Caco-2 (cell line): ENCODE data around the gene BHLHE23. TPM values are rescaled to one million over a fixed set of nuclear protein-coding genes. Genes with fewer than 3 reads are reported as not detected.
"Not testable (repeated sequence)": the region's sequence is repeated elsewhere in the genome, so short reads cannot be mapped to it uniquely, and the experiment has no call there.

Experiments used
- BruUV-seq: library from RNA; stranded (reverse); fragments of 400-500 nt; replicated peaks from 2 replicates; lab custom pipeline; 2021; lab: Mats Ljungman, UMichigan
- CTCF ChIA-PET: fragments of 300-600 bp; sonication (Branson Sonifier 250); formaldehyde crosslinking; loops from one replicate; lab custom pipeline; 2022; ENCODE audit warnings: antibody characterized with exemption; lab: Charles Lee
- POLR2A ChIA-PET: fragments of 300-600 bp; sonication (Branson Sonifier 250); formaldehyde crosslinking; loops from one replicate; lab custom pipeline; 2022; ENCODE audit warnings: antibody characterized with exemption; lab: Charles Lee
- DNase-seq, 2 experiments: peaks; one replicate each; pipeline versions ENCODE4 v3.0.0 to v3.0.0-alpha.2; 2020 to 2022
- H3K27me3 ChIP-seq: replicated peaks from 2 replicates; pipeline ENCODE4 v1.6.0; 2011; ENCODE audit warnings: low read length; ENCODE audit not compliant: control insufficient read depth, insufficient read depth
- H3K36me3 ChIP-seq: 2 replicates; pipeline ENCODE4 v1.5.1; 2011; ENCODE audit warnings: low read length; ENCODE audit not compliant: control insufficient read depth, insufficient read depth
- H3K4me1 ChIP-seq: fragments of 250-450 bp; sonication (Bioruptor Pico); 2 replicates; pipeline ENCODE4 v1.5.1; 2020; ENCODE audit warnings: mild to moderate bottlenecking
- H3K4me3 ChIP-seq: 2 replicates; pipeline ENCODE4 v1.5.1; 2011; ENCODE audit warnings: low read depth, mild to moderate bottlenecking, control low read depth, low read length
- H3K9me3 ChIP-seq: fragments of 250-450 bp; sonication (Bioruptor Pico); 2 replicates; pipeline ENCODE4 v1.5.1; 2020; ENCODE audit warnings: mild to moderate bottlenecking, moderate library complexity
- H3K27ac Mint-ChIP-seq: one replicate; pipeline ENCODE4 v1.8.0; 2022; ENCODE audit warnings: mixed read lengths; ENCODE audit not compliant: unreplicated experiment
- H3K27me3 Mint-ChIP-seq: one replicate; pipeline ENCODE4 v1.8.0; 2022; ENCODE audit warnings: mixed read lengths; ENCODE audit not compliant: insufficient read depth, unreplicated experiment
- H3K36me3 Mint-ChIP-seq: one replicate; pipeline ENCODE4 v1.8.0; 2022; ENCODE audit warnings: mild to moderate bottlenecking, mixed read lengths; ENCODE audit not compliant: insufficient read depth, unreplicated experiment
- H3K4me1 Mint-ChIP-seq: one replicate; pipeline ENCODE4 v1.8.0; 2022; ENCODE audit warnings: low read depth, mixed read lengths; ENCODE audit not compliant: unreplicated experiment
- H3K4me3 Mint-ChIP-seq: one replicate; pipeline ENCODE4 v1.8.0; 2022; ENCODE audit warnings: mild to moderate bottlenecking, moderate library complexity, mixed read lengths; ENCODE audit not compliant: unreplicated experiment
- H3K9me3 Mint-ChIP-seq: one replicate; pipeline ENCODE4 v1.8.0; 2022; ENCODE audit warnings: mixed read lengths; ENCODE audit not compliant: unreplicated experiment
- intact Hi-C: fragments of 100-400 bp; cut with micrococcal nuclease; formaldehyde crosslinking; loops from one replicate; pipeline ENCODE4 v1.10.0; 2022; ENCODE audit not compliant: unreplicated experiment
- total RNA-seq: library from RNA; stranded (reverse); gene quantifications from 2 replicates; pipeline ENCODE4 v1.2.3, GENCODE V29; 2022
- TF ChIP-seq, protein P1 (sequence below), 2 experiments: fragments of 200-600 bp in 1 of 2; IDR thresholded peaks; 1 replicate in 1 of 2; 2 replicates in 1 of 2; pipeline versions ENCODE4 v1.5.1 to v1.8.0; 2011 to 2022; ENCODE audit warnings: antibody characterized with exemption in 1 of 2, control low read depth in 1 of 2, inconsistent platforms in 1 of 2, low read depth in 1 of 2, low read length in 1 of 2, mild to moderate bottlenecking in 1 of 2, moderate library complexity in 1 of 2; ENCODE audit not compliant: insufficient read depth in 1 of 2, severe bottlenecking in 1 of 2, unreplicated experiment in 1 of 2

Gene BHLHE23
- total RNA-seq, 1 experiment from 2014 or later: 0.95 TPM

DNA sequence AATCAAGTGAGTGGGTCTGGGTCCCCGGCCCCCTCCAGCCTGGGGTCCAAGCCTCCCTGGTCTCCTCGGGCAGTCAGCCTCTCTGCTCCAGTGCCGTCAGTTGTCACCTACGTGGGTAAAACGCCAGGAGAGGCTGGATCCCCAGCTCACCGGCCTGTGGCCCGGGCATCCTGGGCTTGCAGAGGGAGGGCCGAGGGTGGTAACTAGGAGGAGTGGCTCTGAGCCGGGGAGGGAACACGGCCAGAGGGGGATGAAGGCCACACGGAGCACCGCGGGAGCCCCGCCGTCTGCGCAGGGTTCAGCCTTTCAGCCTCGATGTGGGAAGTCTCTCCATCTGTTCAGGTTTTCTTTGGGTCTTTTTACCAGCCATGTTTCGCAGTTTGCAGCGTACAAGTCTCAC lies 29.5 kb upstream of the BHLHE23 start:
- no peaks in the 10 kb centered on the region for H3K9me3 Mint-ChIP-seq
- Histone ChIP-seq H3K36me3 (no peaks in the 10 kb centered on the region), H3K9me3 (no peaks in the 10 kb centered on the region), H3K4me3 (no peak overlapping the region), H3K27me3 (no peaks in the 10 kb centered on the region), H3K4me1 (no peaks in the 10 kb centered on the region)
- intact Hi-C loops: no loop called here
- H3K27me3 Mint-ChIP-seq: peaks cover 2% of the 10 kb centered on the region
- H3K4me1 Mint-ChIP-seq: peaks cover 14% of the 10 kb centered on the region
- TF ChIP-seq, protein P1, sequence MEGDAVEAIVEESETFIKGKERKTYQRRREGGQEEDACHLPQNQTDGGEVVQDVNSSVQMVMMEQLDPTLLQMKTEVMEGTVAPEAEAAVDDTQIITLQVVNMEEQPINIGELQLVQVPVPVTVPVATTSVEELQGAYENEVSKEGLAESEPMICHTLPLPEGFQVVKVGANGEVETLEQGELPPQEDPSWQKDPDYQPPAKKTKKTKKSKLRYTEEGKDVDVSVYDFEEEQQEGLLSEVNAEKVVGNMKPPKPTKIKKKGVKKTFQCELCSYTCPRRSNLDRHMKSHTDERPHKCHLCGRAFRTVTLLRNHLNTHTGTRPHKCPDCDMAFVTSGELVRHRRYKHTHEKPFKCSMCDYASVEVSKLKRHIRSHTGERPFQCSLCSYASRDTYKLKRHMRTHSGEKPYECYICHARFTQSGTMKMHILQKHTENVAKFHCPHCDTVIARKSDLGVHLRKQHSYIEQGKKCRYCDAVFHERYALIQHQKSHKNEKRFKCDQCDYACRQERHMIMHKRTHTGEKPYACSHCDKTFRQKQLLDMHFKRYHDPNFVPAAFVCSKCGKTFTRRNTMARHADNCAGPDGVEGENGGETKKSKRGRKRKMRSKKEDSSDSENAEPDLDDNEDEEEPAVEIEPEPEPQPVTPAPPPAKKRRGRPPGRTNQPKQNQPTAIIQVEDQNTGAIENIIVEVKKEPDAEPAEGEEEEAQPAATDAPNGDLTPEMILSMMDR (IDR thresholded peaks at IDR 0.05; ENCODE audit: insufficient read depth in 1 of 2, low read depth in 1 of 2, low read length in 1 of 2, severe bottlenecking in 1 of 2, unreplicated experiment in 1 of 2): no peak
- DNase-seq: peak in 1 of 2 experiments; percentile 46
- H3K27ac Mint-ChIP-seq: peak overlapping the region; percentile 0
- CTCF ChIA-PET: interaction anchor here (1.1 kb wide), 1 partner anchor 64 kb away, joined by 4 read pairs; no protein-coding TSS in a partner anchor
- H3K36me3 Mint-ChIP-seq: peaks cover 28% of the 10 kb centered on the region
- POLR2A ChIA-PET: no interaction called here
- BruUV-seq: no TSS peak
- H3K4me3 Mint-ChIP-seq: no peak overlapping the region

DNA sequence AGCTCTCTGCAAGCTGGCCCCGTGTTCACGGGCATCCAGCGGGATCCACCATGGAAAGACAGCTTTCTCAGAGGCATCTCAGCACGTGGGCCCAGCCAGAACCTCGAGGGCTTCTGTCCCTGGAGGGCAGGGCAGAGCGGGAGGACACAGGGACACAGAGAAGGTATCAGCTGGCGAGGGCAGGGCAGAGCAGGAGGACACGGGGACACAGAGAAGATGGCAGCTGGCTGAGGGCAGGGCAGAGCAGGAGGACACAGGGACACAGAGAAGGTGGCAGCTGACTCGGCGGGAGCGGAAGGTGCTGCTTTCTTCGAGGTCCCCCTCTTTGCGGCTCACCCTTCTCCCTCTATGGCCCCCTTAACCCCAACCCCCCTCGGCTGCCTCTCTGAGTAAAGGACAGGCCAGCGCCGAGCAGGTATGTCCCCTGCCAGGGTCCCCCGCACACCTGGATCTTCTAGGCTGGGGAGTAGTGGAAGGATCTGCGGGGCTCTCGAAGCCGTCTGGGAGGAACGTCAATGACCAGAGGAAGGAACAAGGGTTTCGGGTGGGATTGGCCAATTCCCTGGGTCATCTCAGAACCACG lies 28.9 kb upstream of the BHLHE23 start:
- H3K27me3 ChIP-seq: no peaks in the 10 kb centered on the region
- peak overlapping the region; percentile 0 for H3K27ac Mint-ChIP-seq

DNA sequence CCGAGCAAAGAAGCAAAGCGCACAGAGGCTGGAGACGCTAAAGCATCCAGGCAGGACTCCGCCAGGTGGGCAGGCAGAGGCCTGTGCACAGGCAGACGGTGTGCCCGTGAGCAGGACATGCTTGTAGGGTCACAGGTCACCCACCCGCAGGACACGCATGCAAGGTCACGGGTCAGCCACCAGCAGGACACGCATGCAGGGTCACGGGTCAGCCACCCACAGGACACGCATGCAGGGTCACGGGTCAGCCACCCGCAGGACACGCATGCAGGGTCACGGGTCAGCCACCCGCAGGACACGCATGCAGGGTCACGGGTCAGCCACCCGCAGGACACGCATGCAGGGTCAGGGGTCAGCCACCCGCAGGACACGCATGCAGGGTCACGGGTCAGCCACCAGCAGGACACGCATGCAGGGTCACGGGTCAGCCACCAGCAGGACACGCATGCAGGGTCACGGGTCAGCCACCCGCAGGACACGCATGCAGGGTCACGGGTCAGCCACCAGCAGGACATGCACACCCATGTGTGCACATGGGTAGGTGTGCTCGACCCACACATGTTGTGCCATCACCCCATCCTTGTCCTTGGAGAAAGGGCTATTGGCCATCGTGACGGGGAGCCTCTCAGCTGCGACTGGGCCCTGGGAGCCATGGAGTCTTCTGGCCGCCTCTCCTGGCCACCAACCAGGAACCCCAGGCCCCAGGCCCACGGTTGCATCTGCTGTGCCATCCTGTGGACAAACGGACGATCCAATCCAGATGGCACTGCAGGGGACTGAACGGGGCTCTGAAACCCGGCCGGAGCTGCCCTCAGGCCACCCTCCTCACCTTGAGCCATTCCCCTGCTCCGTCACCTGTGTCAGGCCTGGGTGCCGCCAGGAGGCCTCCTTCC lies 28.2 kb upstream of the BHLHE23 start:
- H3K27me3 Mint-ChIP-seq, intact Hi-C loops, H3K4me3 Mint-ChIP-seq, BruUV-seq, H3K36me3 ChIP-seq, H3K27me3 ChIP-seq, H3K9me3 Mint-ChIP-seq, H3K9me3 ChIP-seq, H3K4me3 ChIP-seq, POLR2A ChIA-PET, H3K4me1 ChIP-seq: not testable (repeated sequence)
- Mint-ChIP-seq H3K4me1 (peaks cover 14% of the 10 kb centered on the region), H3K36me3 (peaks cover 28% of the 10 kb centered on the region), H3K27ac (peak overlapping the region; percentile 0)
- DNase-seq: peak in 1 of 2 experiments; percentile 39
- CTCF ChIA-PET: interaction anchor here (1.1 kb wide), 1 partner anchor 63 kb away, joined by 4 read pairs; no protein-coding TSS in a partner anchor

More for the DNA sequence above, 28.9 kb upstream of the BHLHE23 start:
- H3K4me3 ChIP-seq: no peak overlapping the region
- Mint-ChIP-seq H3K36me3 (peaks cover 28% of the 10 kb centered on the region), H3K4me1 (peaks cover 14% of the 10 kb centered on the region), H3K27me3 (no peaks in the 10 kb centered on the region), H3K9me3 (no peaks in the 10 kb centered on the region), H3K4me3 (no peak overlapping the region)
- CTCF ChIA-PET: interaction anchor here (1.1 kb wide), 1 partner anchor 63 kb away, joined by 4 read pairs; no protein-coding TSS in a partner anchor
- H3K4me1 ChIP-seq: no peaks in the 10 kb centered on the region
- DNase-seq: peak in 1 of 2 experiments; percentile 53
- no peaks in the 10 kb centered on the region for H3K36me3 ChIP-seq
- TF ChIP-seq, protein P1 (IDR thresholded peaks at IDR 0.05; ENCODE audit: insufficient read depth in 1 of 2, low read depth in 1 of 2, low read length in 1 of 2, severe bottlenecking in 1 of 2, unreplicated experiment in 1 of 2): no peak
- no peaks in the 10 kb centered on the region for H3K9me3 ChIP-seq
- no TSS peak for BruUV-seq
- intact Hi-C loops: no loop called here
- POLR2A ChIA-PET: no interaction called here
